ENCODE measurements around the gene KIF18B.
"Not testable (repeated sequence)": the region's sequence is repeated elsewhere in the genome, so short reads cannot be mapped to it uniquely, and the experiment has no call there.

The KIF18B gene

DNA sequence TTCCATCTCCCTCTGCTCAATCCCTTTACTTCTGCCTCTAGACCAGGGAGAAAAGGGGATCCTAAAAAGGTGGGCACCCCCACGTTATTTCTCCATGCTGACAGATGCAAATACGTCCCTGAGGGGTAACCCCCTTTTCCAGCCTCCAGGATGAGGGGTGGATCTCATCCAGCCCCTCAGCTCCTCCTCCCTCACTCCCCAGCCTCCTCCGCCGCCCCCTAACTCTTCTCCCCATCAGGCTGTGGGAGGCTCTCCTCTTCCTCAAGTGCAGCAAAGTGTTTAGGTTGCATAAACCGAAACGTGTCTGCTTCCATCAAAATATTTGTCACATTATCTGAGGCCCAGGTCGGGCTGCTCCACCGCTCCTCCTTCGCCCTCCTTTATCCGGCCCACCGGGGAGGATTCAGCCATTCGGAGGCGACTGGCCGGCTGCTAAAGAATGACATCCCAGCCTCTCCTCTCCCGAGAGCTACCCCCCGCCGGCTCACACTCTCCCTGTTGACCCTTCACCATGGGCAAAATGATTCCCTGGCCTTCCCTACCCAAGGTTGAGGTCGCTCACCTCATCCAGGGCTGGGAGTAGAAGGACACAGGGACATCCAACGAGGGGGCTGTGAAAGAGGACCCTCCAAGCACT, 21.7 kb upstream of the KIF18B start:
- DNase-seq (ENCODE audit: low read depth in 2 of 2), result no peak

DNA sequence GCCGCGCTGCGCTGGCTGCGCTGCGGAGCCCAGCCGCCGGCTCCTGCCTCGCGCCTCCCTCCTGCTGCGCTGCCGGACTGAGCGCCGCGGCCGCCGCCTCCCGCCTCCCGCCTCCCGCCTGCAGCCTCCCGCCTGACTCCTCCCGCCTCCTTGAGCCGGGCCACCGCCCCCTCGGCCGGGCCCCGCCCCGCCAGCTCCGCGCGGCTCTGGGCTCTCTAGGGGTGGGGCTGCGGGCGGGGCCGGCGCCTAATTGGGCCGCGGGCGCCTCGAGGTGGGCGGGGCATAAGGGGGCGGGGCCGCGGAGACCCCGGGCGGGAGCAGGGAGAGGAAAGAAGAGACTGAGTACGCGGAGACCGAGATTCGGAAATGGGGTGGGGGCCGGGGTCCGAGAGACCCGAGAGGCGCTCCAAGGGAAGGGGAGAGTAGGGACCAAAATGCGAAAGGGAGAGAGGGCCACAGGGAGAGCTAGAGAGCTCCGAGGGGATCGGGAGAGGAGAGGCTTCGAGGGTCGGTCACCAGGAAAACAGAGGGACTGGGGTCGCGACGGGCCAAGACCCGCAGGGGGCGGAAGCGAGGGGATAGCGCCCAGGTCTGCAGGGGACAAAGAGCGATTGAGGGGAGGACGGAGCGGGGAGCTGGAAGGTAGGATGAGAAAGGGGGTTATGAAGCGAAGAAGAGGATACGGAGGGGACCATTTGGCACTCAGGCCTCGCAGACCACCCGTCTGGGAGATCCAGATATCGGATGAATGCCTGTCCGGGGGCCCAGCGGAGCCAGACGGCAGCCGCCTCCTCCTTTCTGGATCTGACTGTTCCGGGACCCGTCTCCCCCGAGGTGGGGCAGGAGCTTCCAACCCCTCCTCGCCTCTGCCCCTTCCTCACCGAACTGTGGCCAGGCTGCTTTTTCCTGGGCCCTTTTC, 20.9 kb upstream of the KIF18B start, which contains the start of gene C1QL1:
TSS of gene C1QL1 (minus strand) at position 79 of the 919 bp plus-strand sequence. CDS start 255 bp downstream, outside the sequence.
- DNase-seq (ENCODE audit: low read depth in 2 of 2), result peak; percentile 75 to 77

DNA sequence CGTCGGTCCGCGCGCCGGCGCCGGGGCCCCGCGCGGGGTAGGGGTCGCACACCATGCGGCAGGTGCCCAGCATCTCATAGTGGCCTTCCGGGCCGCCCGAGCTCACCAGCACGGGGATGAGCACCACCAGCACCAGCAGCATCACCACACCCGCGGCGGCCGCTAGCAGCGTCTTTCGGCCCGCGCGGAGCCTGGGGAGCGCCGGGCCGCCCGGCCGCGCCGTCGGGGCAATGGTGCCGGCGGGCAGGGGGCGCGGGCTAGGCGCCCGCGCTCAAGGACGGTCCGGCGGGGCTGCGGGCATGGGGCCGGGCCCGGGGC, 20.3 kb upstream of the KIF18B start:
- DNase-seq (ENCODE audit: low read depth in 2 of 2), result no peak

DNA sequence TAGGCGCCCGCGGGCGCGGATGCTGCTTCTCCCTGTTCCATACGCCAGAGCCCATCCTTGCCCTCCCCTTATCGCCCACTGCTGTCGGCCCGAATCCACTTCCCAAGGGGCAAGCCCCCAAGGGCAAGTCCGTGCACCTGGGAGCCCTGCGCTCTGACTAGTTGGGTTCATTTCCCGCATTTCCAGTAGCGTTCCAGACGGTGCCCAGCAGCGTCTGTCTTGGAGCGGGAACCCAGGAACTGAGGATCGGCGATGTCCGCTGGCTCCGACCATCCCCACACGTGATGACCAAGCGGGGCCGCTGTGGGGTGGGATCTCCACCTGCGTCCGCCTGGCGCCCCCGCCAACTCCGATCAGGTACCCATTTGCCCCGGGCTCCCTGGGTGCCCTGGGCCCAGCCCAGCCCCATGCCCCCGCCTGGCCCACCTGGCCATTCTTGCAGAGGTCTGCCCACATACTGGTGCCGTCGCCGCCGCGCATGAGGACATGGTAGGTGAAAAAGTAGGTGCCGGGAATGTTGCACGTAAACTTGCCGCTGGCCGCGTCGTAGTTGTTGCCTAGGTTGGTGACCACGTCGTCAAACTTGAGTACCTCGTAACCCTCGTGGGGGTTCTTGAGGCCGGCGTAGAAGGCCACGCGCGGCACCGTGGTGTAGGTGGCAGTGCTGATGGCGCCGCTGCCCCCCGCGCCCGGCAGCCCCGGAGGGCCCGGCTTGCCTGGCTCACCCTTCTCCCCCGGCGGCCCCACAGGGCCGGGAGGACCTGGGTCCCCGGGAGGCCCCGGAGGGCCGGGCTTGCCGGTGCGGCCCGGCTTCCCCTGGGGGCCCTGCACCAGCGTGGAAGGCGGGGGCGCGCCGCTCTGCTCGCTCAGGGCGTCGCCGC, 19.7 kb upstream of the KIF18B start:
- DNase-seq (ENCODE audit: low read depth in 2 of 2), result no peak

DNA sequence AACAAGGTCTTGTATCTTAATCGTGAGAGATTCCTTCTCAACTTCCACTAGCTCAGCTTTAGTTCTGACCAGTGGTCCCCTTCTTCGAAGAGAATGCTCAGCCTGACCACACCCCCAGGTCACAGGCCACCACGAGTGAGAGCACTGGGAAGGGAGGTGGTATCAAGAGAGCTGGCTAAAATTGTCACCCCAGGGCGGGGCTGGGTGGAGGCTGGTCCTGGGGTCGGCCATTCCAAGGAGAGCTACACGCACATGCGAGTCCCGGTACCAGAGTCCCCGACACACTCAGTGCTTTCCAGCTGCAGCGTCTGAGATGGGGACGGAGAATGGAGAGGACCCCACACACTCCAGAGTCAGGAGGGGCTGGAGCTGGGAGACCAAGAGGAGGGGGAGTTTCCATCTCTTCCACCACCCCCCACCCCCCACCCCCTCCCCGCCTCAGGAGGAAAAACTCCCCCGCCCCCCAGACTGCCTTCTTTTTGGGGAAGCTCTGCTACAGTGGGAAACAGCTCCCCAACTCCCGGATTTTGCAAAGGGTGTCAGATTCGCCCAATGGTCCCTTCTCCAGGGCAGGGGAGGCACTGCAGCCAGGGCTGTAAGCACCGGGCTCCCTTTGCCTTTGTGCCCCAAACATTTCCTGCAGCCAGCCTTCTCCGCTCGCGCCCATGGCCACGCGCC, 18.9 kb upstream of the KIF18B start:
- DNase-seq (ENCODE audit: low read depth in 2 of 2), result no peak

DNA sequence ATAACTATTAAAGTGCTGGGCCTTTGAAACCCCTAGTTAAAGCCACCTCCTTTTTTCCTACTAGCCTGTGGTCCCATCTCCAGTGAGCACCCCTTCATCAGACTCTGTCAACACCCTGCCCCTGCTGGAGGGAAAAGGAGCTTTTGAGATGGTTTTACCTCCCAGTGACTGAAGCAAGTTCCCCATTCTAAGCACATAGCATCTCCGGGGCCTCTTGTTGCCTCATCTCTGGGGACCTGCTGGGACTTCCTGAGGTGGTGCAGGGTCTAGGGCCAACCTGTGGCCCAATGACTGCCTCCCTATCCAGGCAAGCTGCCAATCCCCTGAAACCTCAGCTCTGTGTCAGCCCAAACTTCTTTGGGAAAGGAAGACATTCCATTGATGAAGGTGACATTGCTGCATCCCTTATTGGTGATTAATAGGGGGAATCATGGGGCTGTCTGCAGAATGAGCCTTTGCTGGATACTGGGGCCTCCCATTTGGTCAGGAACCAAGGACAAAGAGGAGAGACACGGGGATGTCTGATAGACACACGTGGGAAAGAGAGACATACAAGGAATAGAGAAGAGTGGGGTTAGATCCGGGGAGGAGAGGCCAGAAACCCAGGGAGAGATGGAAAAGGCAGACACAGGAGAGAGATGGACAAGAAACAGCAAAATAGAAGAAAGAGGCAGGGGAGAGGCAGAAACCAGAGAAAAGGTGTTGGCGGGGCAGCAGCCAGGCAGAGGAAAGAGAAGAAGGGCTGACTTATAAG, 18.1 kb upstream of the KIF18B start:
- no peak for DNase-seq (ENCODE audit: low read depth in 2 of 2)

DNA sequence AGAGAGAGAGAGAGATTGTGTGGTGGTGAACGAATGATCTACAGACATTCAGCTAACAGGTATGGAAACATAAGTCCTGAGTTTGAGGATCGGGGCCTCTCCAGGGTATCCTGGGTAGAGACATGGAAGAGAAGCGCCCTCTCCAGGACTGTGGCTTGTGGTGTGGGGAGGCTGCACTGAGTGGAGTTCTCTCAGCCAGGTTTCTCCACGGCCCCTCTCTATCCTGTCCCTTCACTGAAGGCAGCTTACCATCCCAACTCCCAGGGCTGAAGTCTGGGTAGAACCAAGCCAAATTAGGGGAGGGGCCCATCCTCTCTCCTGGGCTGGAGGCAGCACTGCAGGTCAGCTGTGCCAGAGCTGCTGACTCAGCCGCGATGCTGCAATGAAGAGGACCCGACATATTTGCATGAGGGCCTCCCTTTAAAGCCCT, 14.4 kb upstream of the KIF18B start:
- DNase-seq (ENCODE audit: low read depth in 2 of 2), result no peak

DNA sequence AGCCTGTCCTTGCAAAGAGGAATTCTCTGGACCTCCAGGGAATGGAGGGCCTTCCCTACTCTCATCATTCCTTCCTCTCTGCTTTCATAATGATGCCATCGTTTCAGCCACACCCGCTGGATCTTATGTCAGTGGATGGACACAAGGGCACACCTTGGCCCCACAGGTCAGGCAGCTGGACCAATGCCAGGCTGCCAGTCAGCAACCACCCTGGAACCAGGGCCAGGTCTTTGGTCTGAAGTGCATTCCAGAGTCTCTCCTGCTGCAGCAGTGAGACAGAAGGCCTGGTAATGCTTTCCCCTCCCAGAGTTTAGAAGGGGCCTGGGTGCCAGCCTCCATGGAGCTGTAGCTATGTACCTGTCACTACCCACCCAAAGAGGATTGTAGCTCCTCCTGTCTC, 13.1 kb upstream of the KIF18B start:
- DNase-seq (ENCODE audit: low read depth in 2 of 2), result no peak

DNA sequence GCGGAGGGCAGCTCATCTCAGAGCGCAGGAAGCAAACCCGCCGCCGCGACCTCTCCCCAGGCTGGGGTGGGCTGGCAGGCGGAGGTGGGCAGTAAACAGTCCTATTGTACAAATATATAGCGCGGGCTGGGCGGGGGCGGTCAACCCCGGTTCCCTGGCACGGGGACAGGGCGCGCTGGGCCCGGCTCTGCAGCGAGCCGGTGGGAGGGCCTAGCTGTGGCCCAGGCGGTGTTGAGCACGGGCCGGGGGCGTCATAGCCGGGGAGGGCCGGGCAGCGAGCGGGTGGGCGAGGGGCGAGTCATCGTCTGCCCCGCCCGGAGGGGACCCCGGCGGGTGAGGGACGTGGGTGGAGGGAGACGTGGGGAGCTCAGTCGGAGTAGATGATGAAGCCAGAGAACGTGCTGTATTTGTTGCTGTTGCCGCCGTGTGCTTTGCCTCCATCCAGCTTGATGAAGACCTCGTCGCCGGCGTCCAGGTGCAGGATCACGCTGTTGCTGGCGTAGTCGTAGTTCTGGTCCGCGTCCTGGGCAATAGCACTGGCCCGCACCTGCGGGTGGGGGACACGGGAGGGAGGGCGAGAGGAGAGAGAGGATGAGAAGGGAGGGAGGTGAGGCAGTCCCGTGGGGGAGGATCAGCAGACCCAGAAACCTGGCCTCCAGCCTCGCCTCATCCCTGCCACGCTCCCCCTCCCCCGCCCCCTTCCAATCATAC, 12.4 kb upstream of the KIF18B start:
- no peak for DNase-seq (ENCODE audit: low read depth in 2 of 2)

DNA sequence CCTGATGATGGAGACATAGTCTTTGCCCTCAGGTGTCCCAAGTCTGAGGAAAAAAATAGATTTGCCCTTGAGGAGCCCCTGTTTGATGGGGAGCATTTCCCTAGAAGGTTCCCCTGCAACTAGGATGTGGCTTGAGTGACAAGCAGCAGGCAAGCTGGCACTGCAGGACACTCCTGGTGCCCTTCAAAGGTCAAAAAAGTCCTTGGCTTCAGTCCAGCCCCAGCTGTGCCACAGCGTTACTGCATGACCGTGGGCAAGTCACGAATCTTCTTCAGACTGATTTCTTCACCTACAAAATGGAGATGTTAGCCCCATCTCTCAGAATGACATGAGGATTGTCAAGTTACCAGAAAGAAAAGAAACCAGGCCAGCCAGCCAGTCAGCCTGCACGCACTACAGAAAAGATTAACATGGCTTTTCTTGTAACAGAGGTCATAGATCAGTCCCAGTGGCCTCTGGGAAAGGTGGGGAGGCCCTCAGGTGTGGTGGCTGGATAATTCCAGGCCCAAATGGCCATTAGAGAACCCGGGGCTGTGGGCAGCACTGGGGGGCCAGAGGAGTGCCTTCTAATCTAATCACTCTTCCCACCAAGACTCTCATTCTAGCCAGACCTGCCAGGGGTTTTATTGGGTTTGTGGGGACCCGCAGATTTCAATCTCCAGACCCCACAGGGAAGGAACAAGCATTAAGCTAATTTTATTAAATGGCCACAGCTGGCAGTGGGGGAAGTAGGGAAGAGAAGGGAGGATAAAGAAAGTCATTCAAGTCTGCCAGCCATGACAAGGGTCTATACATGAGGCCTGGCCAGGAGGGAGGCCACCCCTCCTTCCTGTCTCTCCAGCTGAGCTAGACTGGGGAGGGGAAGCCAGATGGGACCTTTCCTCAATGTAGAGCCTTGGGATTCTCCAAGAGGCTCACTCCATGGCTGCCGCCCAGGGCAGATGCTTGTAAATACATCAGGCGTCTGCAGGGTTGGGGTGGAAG, 9.7 kb upstream of the KIF18B start:
- no peak for DNase-seq (ENCODE audit: low read depth in 2 of 2)

DNA sequence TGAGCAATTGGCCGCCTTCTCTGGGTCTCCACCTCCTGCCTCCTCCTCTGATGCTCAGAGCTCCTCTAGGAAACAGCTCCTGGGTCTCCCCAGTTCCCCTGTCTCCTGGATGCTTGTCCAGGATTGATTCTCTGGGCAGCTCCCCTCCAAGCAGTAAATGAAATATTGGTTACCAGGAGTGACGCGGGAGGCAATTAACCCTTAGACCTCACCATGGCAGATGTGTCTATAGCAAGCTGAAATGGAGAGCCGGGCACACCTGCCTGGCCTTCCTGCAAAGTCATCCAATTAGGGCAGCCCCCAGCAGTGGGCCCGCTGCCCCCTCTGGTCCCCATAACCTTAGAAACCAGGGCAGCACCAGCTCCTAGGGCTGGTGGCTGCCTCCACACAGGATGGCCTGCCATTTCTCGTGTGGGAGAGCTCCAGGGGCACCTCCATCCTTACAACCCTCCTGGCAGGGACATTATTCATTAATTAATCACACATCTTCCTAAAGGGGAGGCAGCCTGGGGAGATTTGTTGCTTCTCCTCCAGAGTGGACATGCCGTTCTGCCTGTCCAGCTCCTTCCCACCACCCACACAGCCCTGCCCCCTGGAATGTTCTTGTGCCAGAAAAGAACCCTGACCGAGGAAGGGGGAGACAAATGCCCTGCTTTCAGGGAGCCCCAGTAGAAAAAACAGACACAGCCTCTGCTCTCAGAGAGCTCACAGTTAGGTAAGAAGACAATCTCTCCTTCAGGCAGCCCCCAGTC, 8.3 kb upstream of the KIF18B start:
- no peak for DNase-seq (ENCODE audit: low read depth in 2 of 2)

DNA sequence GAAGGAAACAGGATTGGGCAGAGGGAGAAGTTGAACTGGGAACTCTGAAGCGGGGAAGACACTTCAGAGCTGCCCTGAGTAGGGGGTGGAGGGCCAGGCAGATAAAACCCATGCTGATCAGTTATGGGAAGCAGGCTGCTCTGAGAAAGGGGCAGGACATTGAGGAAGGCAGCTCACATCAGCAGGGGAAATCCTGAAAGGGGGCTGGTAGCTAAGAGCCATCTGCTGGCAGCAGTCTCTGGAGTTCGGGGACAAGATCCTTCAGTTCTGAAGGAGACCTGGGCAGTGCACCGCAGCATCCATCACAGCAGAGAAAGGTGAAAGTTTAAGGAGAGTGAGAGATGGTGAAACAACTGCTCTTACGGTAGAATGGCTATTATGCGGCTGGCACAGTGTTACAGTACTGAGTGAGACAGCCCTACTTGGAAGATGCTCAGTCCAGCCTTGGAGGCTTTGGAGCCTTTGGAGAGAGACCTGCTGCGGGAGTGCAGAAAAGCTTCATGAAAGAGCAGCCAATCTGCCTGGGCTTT, 5.4 kb upstream of the KIF18B start:
- DNase-seq (ENCODE audit: low read depth in 2 of 2), result no peak

DNA sequence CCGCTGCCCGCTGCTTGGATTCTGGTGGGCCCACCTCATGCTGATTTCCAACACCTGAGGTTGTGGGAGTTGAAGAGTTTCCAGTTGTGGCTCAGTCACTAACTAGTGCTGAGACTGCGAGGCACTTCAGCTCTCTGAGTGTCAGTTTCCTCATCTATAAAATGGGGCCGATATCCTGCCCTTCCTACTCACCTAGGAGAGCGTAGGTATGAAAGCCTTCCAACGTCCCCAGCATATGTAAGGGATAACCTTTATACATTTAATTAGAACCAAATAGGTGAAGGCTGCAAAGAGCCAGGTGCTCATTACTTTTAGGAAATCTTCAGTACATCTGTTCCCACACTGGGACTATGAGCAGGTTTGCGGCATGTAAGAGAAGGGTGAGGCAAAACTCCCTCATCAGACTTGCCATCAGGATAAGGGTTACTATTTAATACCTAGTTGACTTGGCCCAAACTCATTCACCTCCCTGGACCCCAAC, 782 bp upstream of the KIF18B start:
- DNase-seq (ENCODE audit: low read depth in 2 of 2), result no peak

DNA sequence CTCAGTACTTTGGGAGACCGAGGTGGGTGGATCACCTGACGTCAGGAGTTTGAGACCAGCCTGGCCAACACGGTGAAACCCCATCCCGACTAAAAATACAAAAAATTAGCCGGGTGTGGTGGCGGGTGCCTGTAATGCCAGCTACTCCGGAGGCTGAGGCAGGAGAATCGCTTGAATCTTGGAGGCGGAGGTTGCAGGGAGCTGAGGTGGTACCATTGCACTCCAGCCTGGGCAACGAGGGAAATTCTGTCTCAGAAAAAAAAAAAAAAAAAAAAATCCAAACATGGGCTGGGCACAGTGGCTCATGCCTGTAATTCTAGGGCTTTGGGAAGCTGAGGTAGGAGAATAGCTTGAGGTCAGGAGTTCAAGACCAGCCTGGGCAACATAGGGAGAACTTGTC, 1.9 kb downstream of the KIF18B start:
- DNase-seq (ENCODE audit: low read depth in 2 of 2), result not testable (repeated sequence)

DNA sequence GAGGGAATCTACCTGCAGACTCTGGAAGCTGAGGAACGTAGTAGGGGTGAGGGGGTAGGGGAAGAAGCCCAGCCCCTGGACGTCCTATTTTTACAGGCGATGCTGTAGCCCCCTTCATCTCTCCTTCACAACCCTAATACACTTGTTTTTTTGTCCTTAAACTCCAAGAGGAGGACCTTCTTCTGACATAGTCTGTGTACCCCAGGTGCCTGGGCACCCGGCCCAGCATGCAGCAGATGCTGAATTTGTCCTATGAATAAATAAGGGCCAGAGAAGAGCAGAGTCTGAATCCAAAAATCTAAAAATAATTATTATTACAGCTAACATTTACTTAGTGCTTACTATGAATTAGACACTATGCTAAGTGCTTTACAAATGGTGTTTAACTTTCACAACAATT, 5.1 kb downstream of the KIF18B start:
- DNase-seq (ENCODE audit: low read depth in 2 of 2), result no peak

DNA sequence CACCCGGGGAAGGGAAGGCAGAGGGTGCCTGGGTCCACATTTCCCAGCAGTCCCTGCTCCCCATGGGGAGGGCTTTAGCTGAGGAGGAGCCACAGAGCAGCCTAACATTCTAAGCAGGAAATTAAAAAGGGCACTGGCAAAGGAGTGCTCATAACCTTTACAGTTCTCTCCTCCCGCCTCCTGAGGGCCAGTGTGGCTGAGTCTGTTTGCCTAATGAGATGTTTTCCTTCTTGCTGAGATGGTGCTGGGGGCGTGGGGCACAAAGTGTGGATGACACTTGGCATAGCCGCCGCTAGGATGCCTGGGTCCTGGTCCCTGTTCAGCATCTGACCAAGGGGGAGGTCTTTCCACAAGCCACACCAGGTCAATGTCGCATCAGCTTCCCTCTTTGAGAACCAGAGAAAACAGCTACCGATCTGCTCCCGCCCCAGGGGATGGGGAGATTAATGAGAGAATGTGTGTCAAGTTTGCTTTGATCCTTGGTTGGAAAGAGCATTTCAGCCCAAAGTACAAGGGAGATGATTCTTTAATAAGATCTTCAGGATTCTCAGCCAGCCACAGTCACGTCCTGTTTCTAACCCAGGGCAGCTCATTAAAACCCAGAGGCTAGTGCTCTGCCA, 5.8 kb downstream of the KIF18B start:
- no peak for DNase-seq (ENCODE audit: low read depth in 2 of 2)

DNA sequence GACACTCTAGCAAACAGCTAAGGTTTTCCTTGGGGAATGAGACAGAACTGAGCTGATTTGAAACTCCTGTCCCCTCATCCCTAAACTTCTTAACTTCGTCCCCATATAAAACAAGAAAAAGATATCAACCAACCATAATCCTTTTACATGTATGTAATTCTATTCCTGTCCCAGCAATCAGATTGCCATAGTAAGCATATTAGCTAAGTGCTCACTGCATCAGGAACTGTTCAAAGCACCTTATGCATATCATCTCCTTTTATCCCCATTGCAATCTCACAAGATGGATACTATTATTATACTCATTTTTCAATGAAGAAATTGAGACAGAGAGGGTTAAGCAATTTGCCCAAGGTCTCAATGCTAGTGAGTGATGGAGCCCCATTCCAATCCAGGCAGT, 6.8 kb downstream of the KIF18B start:
- no peak for DNase-seq (ENCODE audit: low read depth in 2 of 2)

All from fibroblast of skin of left quadriceps (primary cell).